ENCODE results near the gene AGPAT2.
A peak's percentile ranks its signal among the peaks of the same experiment; 100 is the strongest.

The AGPAT2 gene

GRCh38 chr9:136629879-136630661, 57.2 kb downstream of the AGPAT2 start (continued):
- TF ChIP-seq PBX3 (CRISPR knock-in tag; IDR thresholded peaks at IDR 0.05) (no peak), ZNF654 (tag by site-specific recombination; IDR thresholded peaks at IDR 0.05; ENCODE audit: low read depth) (peak; percentile 70), ZNF561 (tag by site-specific recombination; IDR thresholded peaks at IDR 0.05; ENCODE audit: borderline replicate concordance) (no peak), ZNF184 (tag by site-specific recombination; IDR thresholded peaks at IDR 0.05) (no peak), ZBTB8A (tag by site-specific recombination; IDR thresholded peaks at IDR 0.05) (0 out of 2 replicates have a peak, but pooled peaks have one; percentile 28), ZNF10 (tag by site-specific recombination; IDR thresholded peaks at IDR 0.05) (no peak), ZNF658 (tag by site-specific recombination; IDR thresholded peaks at IDR 0.05) (no peak), ZNF169 (tag by site-specific recombination; IDR thresholded peaks at IDR 0.05) (no peak), ZFHX2 (tag by site-specific recombination; conservative IDR thresholded peaks at IDR 0.05) (peak; percentile 94), ZNF433 (tag by site-specific recombination; IDR thresholded peaks at IDR 0.05; ENCODE audit: low read depth) (no peak), ZSCAN5A (tag by site-specific recombination; IDR thresholded peaks at IDR 0.05) (no peak), ZNF580 (tag by site-specific recombination; IDR thresholded peaks at IDR 0.05) (no peak), ZNF548 (tag by site-specific recombination; IDR thresholded peaks at IDR 0.05) (no peak), KLF9 (tag by site-specific recombination; IDR thresholded peaks at IDR 0.05; ENCODE audit: low read depth) (0 out of 2 replicates have a peak, but pooled peaks have one; percentile 23), CTCF (tag by site-specific recombination; IDR thresholded peaks at IDR 0.05) (peak; percentile 74; the same call in 1 of the 2 replicates)

GRCh38 chr9:136629001-136629878, 58.0 kb downstream of the AGPAT2 start:
- Histone ChIP-seq H3K4me3 (ENCODE audit: low read depth, low read length) (no peak overlapping the region), H3K27ac (ENCODE audit: extremely low read depth, low read depth, low read length) (no peak overlapping the region), H3K9me3 (ENCODE audit: control insufficient read depth, insufficient read depth, low read depth, low read length) (no peaks in the 10 kb centered on the region), H3K4me1 (ENCODE audit: control insufficient read depth, insufficient read depth, low read length) (no peaks in the 10 kb centered on the region; the same call in 1 of the 2 replicates), H3K36me3 (ENCODE audit: control insufficient read depth in 2 of 2, insufficient read depth in 1 of 2, low read length in 2 of 2) (no peaks in the 10 kb centered on the region)
- ChIA-PET CTCF (interaction anchor here (0.6 to 9.3 kb wide), 13 partner anchors 14 to 316 kb away, joined by 3 to 360 read pairs (median 4); no protein-coding TSS in a partner anchor), POLR2A (no interaction called here)
- no peak for TF ChIP-seq ZNF354C (tag by site-specific recombination; IDR thresholded peaks at IDR 0.05; ENCODE audit: borderline replicate concordance, low read depth)
- TF ChIP-seq ZNF335 (tag by site-specific recombination; conservative IDR thresholded peaks at IDR 0.05) = peak; percentile 47
- TF ChIP-seq KLF1 (tag by site-specific recombination; IDR thresholded peaks at IDR 0.05) = peak; percentile 58; the same call in 1 of the 2 replicates
- no peak for TF ChIP-seq ZNF544 (tag by site-specific recombination; IDR thresholded peaks at IDR 0.05)
- no peak for TF ChIP-seq HOXD13 (CRISPR knock-in tag; IDR thresholded peaks at IDR 0.05; ENCODE audit: borderline replicate concordance)
- TF ChIP-seq ZNF843 (tag by site-specific recombination; IDR thresholded peaks at IDR 0.05) = no peak
- TF ChIP-seq ZNF155 (tag by site-specific recombination; IDR thresholded peaks at IDR 0.05) = no peak
- TF ChIP-seq ZNF513 (tag by site-specific recombination; IDR thresholded peaks at IDR 0.05) = no peak
- TF ChIP-seq ZNF645 (tag by site-specific recombination; IDR thresholded peaks at IDR 0.05) = no peak
- no peak for TF ChIP-seq ZNF624 (tag by site-specific recombination; IDR thresholded peaks at IDR 0.05)
